Activated T-helper 17 cell treated with anti-CD3 and anti-CD28 coated beads, Interleukin-2, amount 50 U/mL, for 72 hours (primary cell): Measurements from ENCODE around the gene CEP135. TPM values are rescaled to one million over a fixed set of nuclear protein-coding genes. Genes with fewer than 3 reads are reported as not detected.
A peak's percentile ranks its signal among the peaks of the same experiment; 100 is the strongest.

Source experiments
- ATAC-seq: fragments of 150-1000 bp; cut with Tn5 transposase; replicated peaks from 2 replicates; pipeline ENCODE4 v1.10.0; 2021; ENCODE audit warnings: mild to moderate bottlenecking, moderate library complexity
- H3K27ac Mint-ChIP-seq: one replicate; pipeline ENCODE4 v1.8.0; 2022; ENCODE audit warnings: mixed read lengths
- H3K27me3 Mint-ChIP-seq: one replicate; pipeline ENCODE4 v1.8.0; 2022; ENCODE audit warnings: mixed read lengths
- H3K36me3 Mint-ChIP-seq: one replicate; pipeline ENCODE4 v1.8.0; 2022; ENCODE audit warnings: low read depth, mild to moderate bottlenecking, mixed read lengths
- H3K4me1 Mint-ChIP-seq: one replicate; pipeline ENCODE4 v1.8.0; 2022; ENCODE audit warnings: mixed read lengths
- H3K4me3 Mint-ChIP-seq: one replicate; pipeline ENCODE4 v1.8.0; 2022; ENCODE audit warnings: mild to moderate bottlenecking, mixed read lengths
- H3K9me3 Mint-ChIP-seq: one replicate; pipeline ENCODE4 v1.8.0; 2022; ENCODE audit warnings: mixed read lengths
- total RNA-seq, 2 donors: library from RNA; stranded (reverse); gene quantifications; one replicate each; pipeline ENCODE4 v1.2.3, GENCODE V29; 2022

The CEP135 gene, protein sequence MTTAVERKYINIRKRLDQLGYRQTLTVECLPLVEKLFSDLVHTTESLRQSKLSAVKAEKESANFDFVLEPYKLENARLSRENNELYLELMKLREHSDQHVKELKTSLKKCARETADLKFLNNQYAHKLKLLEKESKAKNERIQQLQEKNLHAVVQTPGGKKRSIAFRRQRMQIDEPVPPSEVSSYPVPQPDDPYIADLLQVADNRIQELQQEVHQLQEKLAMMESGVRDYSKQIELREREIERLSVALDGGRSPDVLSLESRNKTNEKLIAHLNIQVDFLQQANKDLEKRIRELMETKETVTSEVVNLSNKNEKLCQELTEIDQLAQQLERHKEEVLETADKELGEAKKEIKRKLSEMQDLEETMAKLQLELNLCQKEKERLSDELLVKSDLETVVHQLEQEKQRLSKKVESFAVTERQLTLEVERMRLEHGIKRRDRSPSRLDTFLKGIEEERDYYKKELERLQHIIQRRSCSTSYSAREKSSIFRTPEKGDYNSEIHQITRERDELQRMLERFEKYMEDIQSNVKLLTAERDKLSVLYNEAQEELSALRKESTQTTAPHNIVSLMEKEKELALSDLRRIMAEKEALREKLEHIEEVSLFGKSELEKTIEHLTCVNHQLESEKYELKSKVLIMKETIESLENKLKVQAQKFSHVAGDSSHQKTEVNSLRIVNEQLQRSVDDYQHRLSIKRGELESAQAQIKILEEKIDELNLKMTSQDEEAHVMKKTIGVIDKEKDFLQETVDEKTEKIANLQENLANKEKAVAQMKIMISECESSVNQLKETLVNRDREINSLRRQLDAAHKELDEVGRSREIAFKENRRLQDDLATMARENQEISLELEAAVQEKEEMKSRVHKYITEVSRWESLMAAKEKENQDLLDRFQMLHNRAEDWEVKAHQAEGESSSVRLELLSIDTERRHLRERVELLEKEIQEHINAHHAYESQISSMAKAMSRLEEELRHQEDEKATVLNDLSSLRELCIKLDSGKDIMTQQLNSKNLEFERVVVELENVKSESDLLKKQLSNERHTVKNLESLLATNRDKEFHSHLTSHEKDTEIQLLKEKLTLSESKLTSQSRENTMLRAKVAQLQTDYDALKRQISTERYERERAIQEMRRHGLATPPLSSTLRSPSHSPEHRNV
- 10 to 100 TPM; 15.7 to 16.2 TPM for total RNA-seq

- Mint-ChIP-seq H3K27me3 (no peaks in the 10 kb centered on the region), H3K27ac (peak within 1 kb of the TSS; percentile 92), H3K9me3 (no peaks in the 10 kb centered on the region), H3K36me3 (peaks cover 27% of the 10 kb centered on the region), H3K4me3 (peak within 1 kb of the TSS; percentile 98), H3K4me1 (peaks cover 24% of the 10 kb centered on the region)
- peak; percentile 82 for ATAC-seq
These were observed at the start of gene CEP135 for GRCh38 chr4:55948726-55949481. CEP135 (plus strand) TSS chr4:55948945; CDS start chr4:55952131, 3,186 bp downstream.

DNA sequence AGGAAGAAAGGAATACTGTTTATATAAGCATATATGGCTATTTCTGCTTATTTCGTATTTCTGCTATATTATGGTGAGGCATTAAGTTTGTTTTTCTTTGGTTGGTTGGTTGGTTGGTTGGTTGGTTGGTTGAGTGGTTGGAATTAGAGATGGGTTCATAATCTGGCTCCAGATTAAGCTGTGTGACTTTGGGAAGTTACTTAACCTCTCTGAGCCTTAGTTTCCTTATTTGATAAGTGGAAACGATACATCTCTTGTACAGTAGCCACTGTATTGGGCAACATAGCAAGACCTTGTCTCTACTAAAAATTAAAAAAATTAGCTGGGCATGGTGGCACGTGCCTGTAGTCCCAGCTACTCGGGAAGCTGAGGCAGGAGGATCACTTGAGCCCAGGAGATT, 46.1 kb upstream of the CEP135 start:
- H3K27ac Mint-ChIP-seq = peak overlapping the region; percentile 37
- H3K4me1 Mint-ChIP-seq = peaks cover 12% of the 10 kb centered on the region
- H3K36me3 Mint-ChIP-seq = peaks cover 78% of the 10 kb centered on the region
- no peak for ATAC-seq
- no peak overlapping the region for H3K4me3 Mint-ChIP-seq
- no peaks in the 10 kb centered on the region for H3K27me3 Mint-ChIP-seq
- no peaks in the 10 kb centered on the region for H3K9me3 Mint-ChIP-seq

DNA sequence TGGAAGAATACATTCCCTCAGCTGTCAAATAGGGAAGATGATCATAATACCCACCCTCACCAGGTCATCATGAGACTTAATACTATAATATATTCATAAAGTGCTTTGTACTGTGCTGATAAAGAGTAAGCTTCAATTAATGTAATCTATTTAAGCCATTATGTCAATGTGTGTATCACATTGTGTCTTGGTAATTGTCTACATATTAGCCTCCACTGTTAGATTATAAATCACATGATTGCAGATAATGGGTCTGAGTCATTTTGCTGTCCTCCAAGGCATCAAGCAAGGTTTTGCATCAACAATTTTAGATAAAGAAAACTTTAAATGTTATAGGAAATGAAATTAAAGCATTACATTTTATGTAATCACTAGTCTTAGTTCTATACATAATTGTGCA, 45.2 kb upstream of the CEP135 start:
- Mint-ChIP-seq H3K9me3 (no peaks in the 10 kb centered on the region), H3K27me3 (no peaks in the 10 kb centered on the region), H3K4me1 (peaks cover 12% of the 10 kb centered on the region), H3K4me3 (no peak overlapping the region), H3K27ac (no peak overlapping the region), H3K36me3 (peaks cover 69% of the 10 kb centered on the region)
- no peak for ATAC-seq

DNA sequence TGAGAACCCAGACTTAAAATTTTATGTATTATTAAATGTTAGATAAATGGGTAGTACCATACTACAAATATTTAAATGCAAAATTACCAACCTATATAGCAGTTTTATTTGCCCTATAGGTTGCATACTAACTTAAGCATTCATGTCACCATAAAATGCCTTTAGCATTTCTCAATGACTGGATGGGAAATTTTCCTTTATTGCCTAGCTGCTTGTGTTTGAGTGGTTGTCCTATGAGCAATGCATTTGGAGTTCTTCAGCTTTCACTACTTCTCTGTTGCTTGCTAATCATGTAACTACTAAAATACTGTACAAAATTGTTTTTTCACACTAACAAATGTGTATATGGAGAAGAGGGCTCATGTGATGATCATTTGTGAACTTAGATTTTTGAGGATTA, 44.2 kb upstream of the CEP135 start:
- no peaks in the 10 kb centered on the region for H3K27me3 Mint-ChIP-seq
- no peaks in the 10 kb centered on the region for H3K9me3 Mint-ChIP-seq
- H3K27ac Mint-ChIP-seq = no peak overlapping the region
- H3K36me3 Mint-ChIP-seq = peaks cover 60% of the 10 kb centered on the region
- ATAC-seq = no peak
- no peak overlapping the region for H3K4me3 Mint-ChIP-seq
- peaks cover 12% of the 10 kb centered on the region for H3K4me1 Mint-ChIP-seq

DNA sequence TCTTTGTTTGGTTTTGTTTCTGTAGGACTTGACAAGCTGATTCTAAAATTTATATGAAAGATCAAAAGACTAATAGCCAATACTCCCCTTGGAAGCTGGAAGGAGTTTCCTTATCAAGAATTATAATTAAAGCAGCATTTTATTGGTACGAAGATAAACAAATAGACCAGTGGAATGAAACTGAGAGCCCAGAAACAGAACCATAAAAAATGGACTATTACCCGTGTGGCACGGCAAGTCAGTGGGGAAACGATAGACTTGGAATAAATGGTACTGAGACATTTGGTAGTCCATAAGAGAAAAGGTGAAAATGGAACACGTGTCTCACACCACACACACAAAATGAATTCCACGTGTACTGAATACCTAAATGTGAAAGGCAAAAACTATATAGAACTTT, 42.4 kb upstream of the CEP135 start:
- Mint-ChIP-seq H3K4me1 (peaks cover 12% of the 10 kb centered on the region), H3K9me3 (no peaks in the 10 kb centered on the region), H3K4me3 (peak overlapping the region; percentile 50), H3K27ac (peak overlapping the region; percentile 80), H3K36me3 (peaks cover 44% of the 10 kb centered on the region), H3K27me3 (no peaks in the 10 kb centered on the region)
- no peak for ATAC-seq

- peaks cover 12% of the 10 kb centered on the region for H3K4me1 Mint-ChIP-seq
- H3K36me3 Mint-ChIP-seq = peaks cover 43% of the 10 kb centered on the region
- peak overlapping the region; percentile 80 for H3K27ac Mint-ChIP-seq
- H3K4me3 Mint-ChIP-seq = peak overlapping the region; percentile 50
- peak; percentile 87 for ATAC-seq
- no peaks in the 10 kb centered on the region for H3K27me3 Mint-ChIP-seq
- H3K9me3 Mint-ChIP-seq = no peaks in the 10 kb centered on the region
These were observed 41.8 kb upstream of the CEP135 start for GRCh38 chr4:55906989-55907388.

- peak overlapping the region; percentile 80 for H3K27ac Mint-ChIP-seq
These were observed 41.3 kb upstream of the CEP135 start for GRCh38 chr4:55907469-55907868.

GRCh38 chr4:55910140-55910539, 38.6 kb upstream of the CEP135 start:
- no peak for ATAC-seq
- H3K36me3 Mint-ChIP-seq = peaks cover 13% of the 10 kb centered on the region
- peaks cover 12% of the 10 kb centered on the region for H3K4me1 Mint-ChIP-seq
- no peak overlapping the region for H3K27ac Mint-ChIP-seq
- H3K27me3 Mint-ChIP-seq = no peaks in the 10 kb centered on the region
- H3K4me3 Mint-ChIP-seq = no peak overlapping the region
- no peaks in the 10 kb centered on the region for H3K9me3 Mint-ChIP-seq

More at GRCh38 chr4:55907469-55907868, 41.3 kb upstream of the CEP135 start:
- Mint-ChIP-seq H3K4me1 (peaks cover 12% of the 10 kb centered on the region), H3K27me3 (no peaks in the 10 kb centered on the region), H3K36me3 (peaks cover 39% of the 10 kb centered on the region), H3K9me3 (no peaks in the 10 kb centered on the region), H3K4me3 (peak overlapping the region; percentile 50)
- no peak for ATAC-seq

DNA sequence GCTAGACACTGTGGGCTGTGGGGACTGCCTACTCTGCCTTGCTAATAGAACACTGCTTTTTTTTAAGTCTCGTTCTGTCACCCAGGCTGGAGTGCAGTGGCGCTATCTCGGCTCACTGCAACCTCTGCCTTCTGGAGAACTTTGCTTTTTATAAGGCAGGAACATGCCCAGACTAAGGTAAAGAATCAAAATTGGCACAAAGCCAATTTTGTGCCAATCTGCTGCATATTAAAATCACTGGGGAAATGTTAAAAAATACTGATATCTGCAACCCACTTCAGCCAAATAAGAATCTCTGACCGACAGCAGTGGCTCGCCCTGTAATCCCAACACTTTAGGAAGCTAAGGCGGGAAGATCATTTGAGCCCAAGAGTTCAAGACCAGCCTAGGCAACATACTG, 36.5 kb upstream of the CEP135 start:
- H3K9me3 Mint-ChIP-seq = no peaks in the 10 kb centered on the region
- H3K27ac Mint-ChIP-seq = no peak overlapping the region
- peaks cover 2% of the 10 kb centered on the region for H3K4me1 Mint-ChIP-seq
- no peak overlapping the region for H3K4me3 Mint-ChIP-seq
- peaks cover 1% of the 10 kb centered on the region for H3K36me3 Mint-ChIP-seq
- no peaks in the 10 kb centered on the region for H3K27me3 Mint-ChIP-seq
- ATAC-seq = no peak

- Mint-ChIP-seq H3K4me1 (no peaks in the 10 kb centered on the region), H3K27me3 (no peaks in the 10 kb centered on the region), H3K4me3 (no peak overlapping the region), H3K9me3 (no peaks in the 10 kb centered on the region), H3K36me3 (no peaks in the 10 kb centered on the region), H3K27ac (no peak overlapping the region)
- ATAC-seq = no peak
These were observed 28.2 kb upstream of the CEP135 start for GRCh38 chr4:55920571-55920970.

GRCh38 chr4:55921093-55921492, 27.7 kb upstream of the CEP135 start:
- Mint-ChIP-seq H3K27me3 (no peaks in the 10 kb centered on the region), H3K4me1 (no peaks in the 10 kb centered on the region), H3K4me3 (no peak overlapping the region), H3K9me3 (no peaks in the 10 kb centered on the region), H3K36me3 (no peaks in the 10 kb centered on the region), H3K27ac (no peak overlapping the region)
- no peak for ATAC-seq

DNA sequence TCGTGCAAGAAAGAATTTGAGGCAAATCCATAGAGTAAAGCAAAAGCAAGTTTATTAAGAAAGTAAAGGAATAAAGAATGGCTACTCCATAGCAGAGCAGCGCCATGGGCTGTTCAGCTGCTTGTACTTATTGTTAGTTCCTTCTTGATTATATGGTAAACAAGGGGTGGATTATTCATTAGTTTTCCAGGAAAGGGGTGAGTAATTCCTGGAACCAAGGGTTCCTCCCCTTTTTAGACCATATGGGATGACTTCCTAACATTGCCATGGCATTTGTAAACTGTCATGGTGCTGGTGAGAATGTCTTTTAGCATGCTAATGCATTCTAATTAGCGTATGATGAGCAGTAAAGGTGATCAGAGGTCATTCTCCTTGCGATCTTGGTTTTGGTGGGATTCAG, 23.5 kb upstream of the CEP135 start:
- H3K4me1 Mint-ChIP-seq = no peaks in the 10 kb centered on the region
- no peak overlapping the region for H3K27ac Mint-ChIP-seq
- ATAC-seq = no peak
- no peaks in the 10 kb centered on the region for H3K9me3 Mint-ChIP-seq
- H3K36me3 Mint-ChIP-seq = no peaks in the 10 kb centered on the region
- H3K27me3 Mint-ChIP-seq = no peaks in the 10 kb centered on the region
- no peak overlapping the region for H3K4me3 Mint-ChIP-seq

- no peaks in the 10 kb centered on the region for H3K27me3 Mint-ChIP-seq
- ATAC-seq = no peak
- H3K9me3 Mint-ChIP-seq = peaks cover 6% of the 10 kb centered on the region
- H3K4me1 Mint-ChIP-seq = no peaks in the 10 kb centered on the region
- no peak overlapping the region for H3K4me3 Mint-ChIP-seq
- H3K27ac Mint-ChIP-seq = no peak overlapping the region
- H3K36me3 Mint-ChIP-seq = no peaks in the 10 kb centered on the region
These were observed 22.1 kb upstream of the CEP135 start for GRCh38 chr4:55926610-55927009.
